ENCODE measurements around the gene SLC48A1.

SLC48A1 gene

GRCh38 chr12:47758834-47759690, 14.0 kb upstream of the SLC48A1 start, which contains the start of gene RAPGEF3:
Gene RAPGEF3, minus strand, starts transcription at chr12:47758880. Its CDS starts 324 bp downstream, at chr12:47758556.
- DNase-seq: peak; percentile 82

GRCh38 chr12:47762850-47763465, 10.1 kb upstream of the SLC48A1 start:
- DNase-seq: no peak

GRCh38 chr12:47763481-47764346, 9.3 kb upstream of the SLC48A1 start:
- peak; percentile 44 for DNase-seq

DNA sequence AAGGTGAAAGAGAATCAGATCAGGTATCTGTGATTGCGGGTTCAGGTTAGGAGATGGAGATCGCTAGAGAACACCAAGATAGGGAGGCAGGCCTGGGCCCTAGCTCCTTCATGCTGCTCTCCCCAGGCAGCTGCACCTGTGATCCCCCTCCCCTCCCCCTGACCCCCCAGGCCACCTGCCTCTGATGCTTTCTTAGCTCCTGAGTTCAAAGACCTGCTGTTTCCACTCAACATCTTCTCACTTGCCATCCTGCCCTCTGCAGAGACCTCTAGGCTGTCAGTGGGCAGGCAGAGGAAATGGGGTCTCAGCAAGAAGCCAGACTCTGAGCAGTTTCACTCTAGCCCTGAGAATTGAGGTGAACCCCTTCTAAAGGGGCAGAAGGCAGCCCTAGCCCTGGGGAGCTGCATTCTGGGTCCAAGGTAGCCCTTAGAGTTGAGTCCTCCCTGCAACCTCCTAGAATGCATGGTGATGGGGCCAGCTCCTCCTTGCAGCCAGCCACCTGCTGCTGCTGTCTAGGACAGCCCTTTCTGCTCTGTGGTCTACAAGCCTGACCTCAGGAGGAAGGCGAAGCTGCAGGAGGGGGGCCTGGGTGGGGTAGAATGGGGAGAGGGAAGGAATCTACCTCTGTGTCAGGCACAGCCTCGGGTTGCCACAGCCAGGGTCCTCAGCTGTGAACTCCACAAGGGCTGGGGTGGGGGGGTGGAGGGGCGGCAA, 6.4 kb upstream of the SLC48A1 start:
- DNase-seq: no peak

- DNase-seq: peak; percentile 50
Observed at GRCh38 chr12:47767216-47767724, 5.8 kb upstream of the SLC48A1 start.

- no peak for DNase-seq
Observed at GRCh38 chr12:47768323-47768811, 4.7 kb upstream of the SLC48A1 start.

DNA sequence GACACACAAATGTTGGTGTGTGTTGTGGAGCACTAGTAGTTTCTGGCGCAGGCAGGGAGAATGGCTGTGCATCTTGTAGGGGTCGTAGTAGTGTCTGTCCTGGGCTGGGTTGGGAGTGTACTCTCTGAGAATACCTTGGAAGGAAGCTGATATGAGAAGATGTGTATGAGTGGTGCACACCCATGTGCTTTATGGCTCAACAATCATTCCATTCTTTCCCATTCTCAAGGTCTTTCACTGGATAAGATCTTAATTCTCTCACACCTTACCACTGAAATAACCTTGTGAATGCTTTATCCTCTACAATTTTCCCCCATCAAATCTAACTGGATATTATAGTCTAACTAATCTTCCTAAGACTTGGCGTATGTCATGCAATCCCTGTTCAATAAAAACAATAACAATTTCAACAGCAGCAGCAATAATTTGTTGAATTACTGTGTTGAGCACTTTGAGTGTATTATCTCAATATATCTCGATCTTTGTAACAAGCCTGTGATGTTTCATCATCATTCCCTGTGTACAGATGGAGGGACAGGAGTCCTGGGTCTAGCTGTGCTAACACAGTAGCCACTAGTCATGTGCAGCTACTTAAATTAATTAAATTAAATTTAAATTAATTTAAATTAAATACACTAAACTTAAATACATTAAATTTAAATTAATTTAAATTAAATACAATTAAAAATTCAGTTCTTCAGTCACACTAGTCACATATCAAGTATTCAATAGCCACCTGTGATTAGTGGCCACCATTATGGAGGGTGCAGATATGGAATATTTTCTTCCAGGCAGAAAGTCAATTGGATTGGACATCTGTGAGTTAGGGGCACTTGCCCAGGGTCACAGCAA, 3.6 kb upstream of the SLC48A1 start:
- DNase-seq: no peak

GRCh38 chr12:47770086-47770726, 2.8 kb upstream of the SLC48A1 start:
- peak; percentile 77 for DNase-seq

DNA sequence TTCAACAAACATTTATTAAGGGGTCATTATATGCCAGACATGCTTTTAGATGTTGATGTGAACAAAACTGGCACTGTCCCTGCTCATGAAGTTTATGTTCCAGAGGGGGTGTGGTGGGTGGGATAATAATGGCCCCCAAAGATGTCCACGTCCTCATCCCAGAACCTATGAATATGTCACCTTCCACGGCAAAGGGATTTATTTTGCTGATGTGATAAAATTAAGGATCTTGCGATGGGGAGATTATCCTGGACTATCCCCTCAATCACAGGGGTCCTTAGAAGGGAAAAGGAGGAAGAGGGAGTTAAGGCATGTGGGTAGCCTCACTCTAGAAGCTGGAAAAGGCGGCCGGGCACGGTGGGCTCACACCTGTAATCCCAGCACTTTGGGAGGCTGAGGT, 1.7 kb upstream of the SLC48A1 start:
- no peak for DNase-seq

GRCh38 chr12:47772094-47772660, 861 bp upstream of the SLC48A1 start:
- no peak for DNase-seq

DNA sequence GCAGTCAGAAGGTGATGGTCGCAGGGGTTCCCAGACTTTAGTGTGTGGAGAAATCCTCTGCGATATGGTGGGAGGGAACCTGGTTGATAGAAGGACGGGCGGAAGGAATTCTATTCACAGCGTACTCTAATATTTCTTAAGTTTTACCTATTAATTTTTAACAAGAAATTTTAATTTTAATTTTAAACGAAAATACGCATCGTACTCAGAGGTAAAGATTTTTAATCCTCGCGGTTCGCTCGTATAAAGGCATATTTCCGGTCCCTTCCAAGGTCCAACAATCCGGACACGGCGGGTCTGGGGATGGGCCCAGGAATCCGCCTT, 338 bp upstream of the SLC48A1 start:
- DNase-seq: no peak

DNA sequence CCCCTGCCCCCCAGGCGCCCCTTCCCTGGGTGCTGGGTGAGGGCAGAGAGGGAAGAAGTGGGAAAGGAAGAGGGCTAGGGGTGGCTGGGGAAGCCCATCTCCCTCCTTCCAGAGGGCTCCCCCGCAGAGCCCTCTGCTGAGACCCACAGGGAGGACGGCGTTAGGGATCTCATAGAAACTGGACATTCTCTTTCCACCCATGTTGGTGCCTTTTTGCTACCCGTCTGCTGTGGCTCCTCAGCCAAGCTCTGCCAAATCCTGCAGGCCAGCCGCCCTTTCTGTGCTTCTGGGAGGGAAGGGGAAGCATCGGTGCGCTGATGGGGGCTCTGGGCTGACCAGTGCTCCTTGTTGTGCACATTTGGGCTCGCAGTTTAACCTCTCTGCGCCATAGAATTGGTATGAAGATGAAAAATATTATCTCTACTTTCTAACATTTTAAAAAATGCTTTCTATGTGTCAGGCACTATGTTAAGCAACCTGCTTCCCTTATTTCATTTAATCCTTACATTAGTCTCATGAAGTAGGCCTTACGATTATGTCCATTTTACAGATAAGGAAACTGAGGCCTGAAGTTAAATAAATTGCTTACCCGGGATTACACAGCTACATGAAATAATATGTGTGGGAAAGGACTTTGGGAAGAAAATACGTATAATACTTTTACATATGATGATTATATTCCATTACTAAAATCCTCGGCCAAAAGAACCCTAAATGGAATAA, 981 bp downstream of the SLC48A1 start:
- peak; percentile 18 for DNase-seq

DNA sequence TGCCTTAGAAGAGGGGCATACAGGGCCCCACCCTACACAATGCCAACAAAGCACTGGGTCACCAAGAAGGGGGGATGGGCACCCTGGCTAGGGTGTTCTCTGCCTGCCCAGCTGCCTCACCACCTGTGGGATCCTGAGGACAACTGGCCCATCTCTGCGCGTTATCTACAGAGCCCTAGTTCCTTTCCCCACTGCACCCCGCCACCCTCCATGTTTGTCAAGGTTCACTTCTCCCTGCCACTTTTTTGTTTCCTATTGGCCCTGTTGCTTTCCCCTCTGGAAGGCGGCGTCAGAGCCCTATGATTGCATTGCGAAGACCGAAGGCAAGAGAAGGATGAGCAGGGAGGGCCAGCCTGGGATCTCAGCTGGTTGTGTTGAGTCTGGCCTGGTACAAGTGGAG, 1.6 kb downstream of the SLC48A1 start:
- peak; percentile 31 for DNase-seq

- DNase-seq: peak; percentile 69
Observed at GRCh38 chr12:47775100-47775911, 2.3 kb downstream of the SLC48A1 start.

GRCh38 chr12:47776471-47777143, 3.6 kb downstream of the SLC48A1 start:
- peak; percentile 59 for DNase-seq

DNA sequence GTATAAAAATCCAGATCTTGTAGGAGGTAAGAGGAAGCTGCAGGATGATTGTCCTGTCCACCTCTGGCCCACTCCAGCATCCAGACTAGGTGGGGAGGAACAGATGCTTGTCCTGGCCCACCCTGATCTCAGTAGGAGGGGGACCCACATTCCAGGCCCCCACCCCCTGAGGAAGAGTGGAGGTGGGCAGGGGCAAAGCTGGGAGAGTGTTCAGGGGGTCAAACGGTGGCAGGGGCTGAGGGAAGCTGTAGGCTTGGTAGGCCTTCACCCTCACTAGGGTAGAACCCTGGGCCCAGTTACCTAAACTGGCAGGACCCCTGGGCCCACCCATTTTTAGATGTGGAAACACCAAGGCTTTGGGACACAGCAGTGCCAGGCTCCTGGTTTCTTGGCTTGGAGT, 4.1 kb downstream of the SLC48A1 start:
- DNase-seq: no peak

DNA sequence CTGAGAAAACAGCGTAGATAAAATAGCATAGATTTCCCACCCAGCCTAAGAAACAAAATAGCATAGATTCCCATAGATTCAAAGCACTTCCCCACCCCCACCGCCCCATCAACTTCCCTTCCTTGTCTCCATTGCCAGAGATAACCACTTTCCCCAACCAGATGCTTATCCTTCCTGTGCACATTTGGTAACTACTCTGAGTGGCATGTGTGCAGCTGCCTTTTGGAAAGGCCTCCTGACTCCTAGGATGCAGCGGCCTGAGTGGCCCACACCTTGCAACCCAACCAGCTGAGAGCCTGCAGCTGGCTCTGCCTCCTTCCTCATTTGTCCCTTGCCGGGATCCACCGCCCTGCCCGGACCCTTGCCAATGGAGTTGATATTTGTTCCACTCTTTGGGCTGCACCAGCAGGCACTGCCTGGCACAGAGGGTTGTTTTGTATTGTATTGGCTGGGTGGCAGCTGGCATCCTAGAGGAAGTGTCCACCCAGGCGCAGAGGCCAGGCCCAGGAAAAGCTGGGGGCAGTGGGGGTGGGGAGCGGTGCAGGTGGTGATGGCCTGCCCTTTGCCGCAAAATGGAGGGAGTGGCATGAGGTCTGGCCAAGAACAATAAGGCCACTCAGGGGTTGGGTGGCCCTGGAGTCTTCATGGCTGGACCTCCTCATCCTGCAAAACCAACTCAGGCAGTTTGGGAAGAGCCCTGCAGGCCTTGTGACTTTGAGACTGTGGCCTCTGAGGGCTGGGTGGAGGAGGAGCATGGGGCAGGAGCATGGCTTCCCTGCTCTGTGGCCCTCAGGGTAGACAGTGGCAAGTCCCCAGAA, 4.9 kb downstream of the SLC48A1 start:
- peak; percentile 17 for DNase-seq
